ENCODE data around the gene LPP.

DNA sequence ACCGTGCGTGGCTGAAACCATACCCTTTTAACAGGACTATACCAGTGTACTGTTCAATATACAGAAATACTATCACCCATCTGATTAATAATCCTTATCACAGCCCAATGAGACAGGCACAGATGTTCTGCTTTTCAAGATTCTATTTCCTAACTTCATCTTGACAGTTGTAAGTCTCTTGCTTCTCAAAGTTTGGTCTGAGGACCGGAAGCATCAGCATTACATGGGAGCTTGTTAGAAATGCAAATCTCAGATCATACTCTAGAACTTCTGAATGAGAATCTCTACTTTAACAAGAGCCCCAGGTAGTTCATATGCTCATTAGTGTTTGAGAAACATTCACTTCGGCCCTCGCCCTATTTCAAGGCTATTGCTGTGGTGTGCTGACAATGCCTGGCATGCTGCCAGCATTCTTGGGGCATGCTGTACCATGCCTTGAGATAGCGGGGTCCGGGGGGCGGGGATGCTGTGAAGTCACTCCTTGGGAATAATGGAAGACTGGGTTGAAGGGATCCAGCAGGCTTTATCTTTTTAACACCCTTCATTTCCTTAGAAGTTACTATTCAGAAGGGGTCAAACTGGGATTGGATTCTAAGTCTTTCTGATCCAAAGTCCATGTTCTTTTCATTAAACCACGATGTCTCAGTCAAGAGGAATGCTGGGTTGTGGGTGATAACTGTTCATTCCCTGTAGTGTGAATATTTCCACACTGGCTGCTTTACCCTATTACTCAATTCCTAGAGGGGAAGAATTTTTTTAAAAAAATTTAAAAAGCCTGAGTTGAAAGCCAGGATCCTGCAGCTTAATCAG, 194.7 kb downstream of the LPP start:
- TF ChIP-seq, protein P1, sequence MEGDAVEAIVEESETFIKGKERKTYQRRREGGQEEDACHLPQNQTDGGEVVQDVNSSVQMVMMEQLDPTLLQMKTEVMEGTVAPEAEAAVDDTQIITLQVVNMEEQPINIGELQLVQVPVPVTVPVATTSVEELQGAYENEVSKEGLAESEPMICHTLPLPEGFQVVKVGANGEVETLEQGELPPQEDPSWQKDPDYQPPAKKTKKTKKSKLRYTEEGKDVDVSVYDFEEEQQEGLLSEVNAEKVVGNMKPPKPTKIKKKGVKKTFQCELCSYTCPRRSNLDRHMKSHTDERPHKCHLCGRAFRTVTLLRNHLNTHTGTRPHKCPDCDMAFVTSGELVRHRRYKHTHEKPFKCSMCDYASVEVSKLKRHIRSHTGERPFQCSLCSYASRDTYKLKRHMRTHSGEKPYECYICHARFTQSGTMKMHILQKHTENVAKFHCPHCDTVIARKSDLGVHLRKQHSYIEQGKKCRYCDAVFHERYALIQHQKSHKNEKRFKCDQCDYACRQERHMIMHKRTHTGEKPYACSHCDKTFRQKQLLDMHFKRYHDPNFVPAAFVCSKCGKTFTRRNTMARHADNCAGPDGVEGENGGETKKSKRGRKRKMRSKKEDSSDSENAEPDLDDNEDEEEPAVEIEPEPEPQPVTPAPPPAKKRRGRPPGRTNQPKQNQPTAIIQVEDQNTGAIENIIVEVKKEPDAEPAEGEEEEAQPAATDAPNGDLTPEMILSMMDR (IDR thresholded peaks at IDR 0.05) = no peak
- TF ChIP-seq POLR2A (IDR thresholded peaks at IDR 0.05) = no peak
